B cell (primary cell): ENCODE results near the gene BOLA2B.

Experiments
- EZH2 ChIP-seq: IDR thresholded peaks from 2 replicates; pipeline ENCODE4 v1.6.1; 2012; ENCODE audit warnings: borderline replicate concordance, low read depth, mild to moderate bottlenecking, moderate library complexity, low read length; ENCODE audit not compliant: insufficient read depth, poor library complexity, severe bottlenecking
- TF ChIP-seq, protein P1 (sequence below): fragments of 200-600 bp; IDR thresholded peaks from one replicate; pipeline ENCODE4 v1.8.0; 2022; ENCODE audit warnings: antibody characterized with exemption, mild to moderate bottlenecking

DNA sequence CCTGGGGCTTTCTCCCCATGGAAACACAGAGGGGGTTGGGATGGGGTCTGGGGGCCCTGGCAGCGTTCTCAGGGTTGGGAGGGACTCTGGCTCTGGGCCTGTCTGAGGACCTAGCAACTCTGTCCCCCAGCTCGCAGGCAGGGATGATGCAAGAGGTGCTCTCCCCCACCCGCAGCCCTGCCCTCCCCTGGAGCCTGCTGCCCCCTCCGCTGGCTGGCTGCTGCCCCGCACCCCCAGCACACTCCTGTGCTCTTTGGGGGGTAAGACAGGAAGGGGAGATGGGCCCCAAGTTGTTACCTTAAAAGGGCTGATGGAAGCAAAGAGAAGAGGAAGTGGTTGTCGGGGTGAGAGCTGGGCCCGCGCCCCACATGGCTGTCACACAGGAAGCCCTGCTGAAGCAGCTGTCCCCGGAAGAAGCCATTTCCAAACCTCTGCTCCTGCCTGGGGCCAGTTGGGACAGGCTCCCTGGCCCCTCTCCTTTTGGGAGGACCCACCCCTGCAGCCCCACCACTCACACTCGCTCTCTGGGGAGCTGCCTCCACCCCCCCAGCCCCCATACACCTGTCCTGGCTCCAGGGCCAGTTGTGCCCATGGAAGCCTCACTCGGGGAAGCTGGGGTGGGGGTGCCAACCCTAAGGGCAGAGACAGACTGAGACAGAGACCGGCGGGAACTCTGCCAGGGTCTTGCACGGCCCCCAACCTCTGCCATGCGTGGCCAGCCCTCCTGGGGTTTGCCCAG is 7.6 kb downstream of the BOLA2B start:
- TF ChIP-seq, protein P1, sequence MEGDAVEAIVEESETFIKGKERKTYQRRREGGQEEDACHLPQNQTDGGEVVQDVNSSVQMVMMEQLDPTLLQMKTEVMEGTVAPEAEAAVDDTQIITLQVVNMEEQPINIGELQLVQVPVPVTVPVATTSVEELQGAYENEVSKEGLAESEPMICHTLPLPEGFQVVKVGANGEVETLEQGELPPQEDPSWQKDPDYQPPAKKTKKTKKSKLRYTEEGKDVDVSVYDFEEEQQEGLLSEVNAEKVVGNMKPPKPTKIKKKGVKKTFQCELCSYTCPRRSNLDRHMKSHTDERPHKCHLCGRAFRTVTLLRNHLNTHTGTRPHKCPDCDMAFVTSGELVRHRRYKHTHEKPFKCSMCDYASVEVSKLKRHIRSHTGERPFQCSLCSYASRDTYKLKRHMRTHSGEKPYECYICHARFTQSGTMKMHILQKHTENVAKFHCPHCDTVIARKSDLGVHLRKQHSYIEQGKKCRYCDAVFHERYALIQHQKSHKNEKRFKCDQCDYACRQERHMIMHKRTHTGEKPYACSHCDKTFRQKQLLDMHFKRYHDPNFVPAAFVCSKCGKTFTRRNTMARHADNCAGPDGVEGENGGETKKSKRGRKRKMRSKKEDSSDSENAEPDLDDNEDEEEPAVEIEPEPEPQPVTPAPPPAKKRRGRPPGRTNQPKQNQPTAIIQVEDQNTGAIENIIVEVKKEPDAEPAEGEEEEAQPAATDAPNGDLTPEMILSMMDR: no peak
- TF ChIP-seq EZH2: no peak
